SK-N-SH (cell line): Measurements from ENCODE around the gene CASP9.

Source experiments
- CTCF ChIP-seq: fragments of 200-600 bp; sonication (generic); IDR thresholded peaks from 2 replicates; pipeline ENCODE4 v1.6.1; 2017; ENCODE audit warnings: antibody characterized with exemption, mild to moderate bottlenecking, moderate library complexity
- ELF1 ChIP-seq: IDR thresholded peaks from 2 replicates; pipeline ENCODE4 v1.4.0; 2012
- FOSL2 ChIP-seq: IDR thresholded peaks from 2 replicates; pipeline ENCODE4 v1.4.0; 2012; ENCODE audit warnings: low read depth, mild to moderate bottlenecking, moderate library complexity, borderline replicate concordance
- GATA2 ChIP-seq: sonication (generic); formaldehyde crosslinking; IDR thresholded peaks from 2 replicates; pipeline ENCODE4 v1.5.0; 2020; ENCODE audit warnings: mild to moderate bottlenecking, missing genetic modification reagents
- MAX ChIP-seq: IDR thresholded peaks from 2 replicates; pipeline ENCODE4 v1.4.0; 2012; ENCODE audit warnings: low read depth
- NRF1 ChIP-seq: IDR thresholded peaks from 2 replicates; pipeline ENCODE4 v1.6.1; 2012; ENCODE audit warnings: low read depth, mild to moderate bottlenecking, low read length
- RXRA ChIP-seq: IDR thresholded peaks from 2 replicates; pipeline ENCODE4 v1.4.0; 2012; ENCODE audit warnings: low read depth, mild to moderate bottlenecking, borderline replicate concordance

- TF ChIP-seq CTCF (no peak), RXRA (no peak), GATA2 (CRISPR knock-in tag) (no peak), FOSL2 (peak; percentile 42; the same call in 1 of the 2 replicates), ELF1 (no peak), MAX (no peak), NRF1 (no peak)
Observed at GRCh38 chr1:15454256-15454655, 69.8 kb downstream of the CASP9 start.
